Vagina (tissue), 2 donors: Measurements from ENCODE around the gene SPINK1.
"Not testable (repeated sequence)": the region's sequence is repeated elsewhere in the genome, so short reads cannot be mapped to it uniquely, and the experiment has no call there.

ENCODE experiments used
- POLR2A ChIP-seq, 2 donors: fragments of 450-650 bp; IDR thresholded peaks; one replicate each; pipeline ENCODE4 v1.6.1; 2017; ENCODE audit warnings: antibody characterized with exemption in 2 of 2, mild to moderate bottlenecking in 2 of 2, moderate library complexity in 2 of 2
- POLR2AphosphoS5 ChIP-seq, 2 donors: sonication (generic); formaldehyde crosslinking; IDR thresholded peaks; one replicate each; pipeline ENCODE4 v1.9.0; 2017; ENCODE audit warnings: antibody characterized with exemption in 2 of 2, mild to moderate bottlenecking in 2 of 2, low read depth in 1 of 2; ENCODE audit not compliant: insufficient read depth in 1 of 2
- TF ChIP-seq, protein P1 (sequence below), 3 experiments: fragments of 450-650 bp in 2 of 3; fragments of 200-600 bp in 1 of 3; sonication (generic) in 1 of 3; IDR thresholded peaks; one replicate each; pipeline ENCODE4 v1.5.1; 2017 to 2019; ENCODE audit warnings: antibody characterized with exemption in 3 of 3, mild to moderate bottlenecking in 2 of 3, moderate library complexity in 2 of 3

DNA sequence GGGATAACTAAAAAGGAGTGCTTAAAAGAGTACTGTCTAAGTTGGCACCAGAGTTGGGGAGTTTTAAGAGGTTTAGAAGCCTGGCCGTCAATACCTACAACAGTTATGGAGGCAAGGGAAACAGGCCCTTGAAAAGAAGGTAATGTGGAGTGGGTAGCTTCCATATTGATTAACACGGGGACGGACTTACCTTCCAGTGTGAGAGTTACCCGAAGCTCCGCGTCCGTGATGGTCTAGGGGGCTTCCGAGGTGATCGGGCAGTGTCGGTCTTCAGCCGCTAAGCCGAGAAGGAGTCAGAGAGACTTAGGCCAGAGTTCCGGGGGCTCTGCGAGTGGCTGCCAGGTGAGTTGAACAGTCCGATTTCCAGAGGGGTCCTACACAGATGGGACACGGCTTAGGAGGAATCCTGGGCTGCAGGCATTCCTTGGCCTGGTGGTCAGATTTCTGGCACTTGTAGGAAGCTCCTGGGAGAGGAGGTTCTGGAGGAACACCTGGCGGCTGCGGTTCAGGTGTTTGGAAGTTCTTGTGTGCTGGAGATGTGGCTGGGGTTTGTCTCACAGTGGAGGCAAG, 40.6 kb upstream of the SPINK1 start:
- TF ChIP-seq, protein P1, sequence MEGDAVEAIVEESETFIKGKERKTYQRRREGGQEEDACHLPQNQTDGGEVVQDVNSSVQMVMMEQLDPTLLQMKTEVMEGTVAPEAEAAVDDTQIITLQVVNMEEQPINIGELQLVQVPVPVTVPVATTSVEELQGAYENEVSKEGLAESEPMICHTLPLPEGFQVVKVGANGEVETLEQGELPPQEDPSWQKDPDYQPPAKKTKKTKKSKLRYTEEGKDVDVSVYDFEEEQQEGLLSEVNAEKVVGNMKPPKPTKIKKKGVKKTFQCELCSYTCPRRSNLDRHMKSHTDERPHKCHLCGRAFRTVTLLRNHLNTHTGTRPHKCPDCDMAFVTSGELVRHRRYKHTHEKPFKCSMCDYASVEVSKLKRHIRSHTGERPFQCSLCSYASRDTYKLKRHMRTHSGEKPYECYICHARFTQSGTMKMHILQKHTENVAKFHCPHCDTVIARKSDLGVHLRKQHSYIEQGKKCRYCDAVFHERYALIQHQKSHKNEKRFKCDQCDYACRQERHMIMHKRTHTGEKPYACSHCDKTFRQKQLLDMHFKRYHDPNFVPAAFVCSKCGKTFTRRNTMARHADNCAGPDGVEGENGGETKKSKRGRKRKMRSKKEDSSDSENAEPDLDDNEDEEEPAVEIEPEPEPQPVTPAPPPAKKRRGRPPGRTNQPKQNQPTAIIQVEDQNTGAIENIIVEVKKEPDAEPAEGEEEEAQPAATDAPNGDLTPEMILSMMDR (IDR thresholded peaks at IDR 0.05), result not testable (repeated sequence)
- not testable (repeated sequence) for TF ChIP-seq POLR2AphosphoS5 (IDR thresholded peaks at IDR 0.05; ENCODE audit: insufficient read depth in 1 of 2, low read depth in 1 of 2); POLR2A (IDR thresholded peaks at IDR 0.05)
